CD4-positive, alpha-beta T cell treated with Interleukin-4 for 4 hours (primary cell): ENCODE data around the gene SLC35G6.
A peak's percentile ranks its signal among the peaks of the same experiment; 100 is the strongest.
"Not testable (repeated sequence)": the region's sequence is repeated elsewhere in the genome, so short reads cannot be mapped to it uniquely, and the experiment has no call there.

ENCODE experiments used
- DNase-seq: peaks from one replicate; pipeline ENCODE4 v3.0.0-alpha.2; 2020

The SLC35G6 gene

DNA sequence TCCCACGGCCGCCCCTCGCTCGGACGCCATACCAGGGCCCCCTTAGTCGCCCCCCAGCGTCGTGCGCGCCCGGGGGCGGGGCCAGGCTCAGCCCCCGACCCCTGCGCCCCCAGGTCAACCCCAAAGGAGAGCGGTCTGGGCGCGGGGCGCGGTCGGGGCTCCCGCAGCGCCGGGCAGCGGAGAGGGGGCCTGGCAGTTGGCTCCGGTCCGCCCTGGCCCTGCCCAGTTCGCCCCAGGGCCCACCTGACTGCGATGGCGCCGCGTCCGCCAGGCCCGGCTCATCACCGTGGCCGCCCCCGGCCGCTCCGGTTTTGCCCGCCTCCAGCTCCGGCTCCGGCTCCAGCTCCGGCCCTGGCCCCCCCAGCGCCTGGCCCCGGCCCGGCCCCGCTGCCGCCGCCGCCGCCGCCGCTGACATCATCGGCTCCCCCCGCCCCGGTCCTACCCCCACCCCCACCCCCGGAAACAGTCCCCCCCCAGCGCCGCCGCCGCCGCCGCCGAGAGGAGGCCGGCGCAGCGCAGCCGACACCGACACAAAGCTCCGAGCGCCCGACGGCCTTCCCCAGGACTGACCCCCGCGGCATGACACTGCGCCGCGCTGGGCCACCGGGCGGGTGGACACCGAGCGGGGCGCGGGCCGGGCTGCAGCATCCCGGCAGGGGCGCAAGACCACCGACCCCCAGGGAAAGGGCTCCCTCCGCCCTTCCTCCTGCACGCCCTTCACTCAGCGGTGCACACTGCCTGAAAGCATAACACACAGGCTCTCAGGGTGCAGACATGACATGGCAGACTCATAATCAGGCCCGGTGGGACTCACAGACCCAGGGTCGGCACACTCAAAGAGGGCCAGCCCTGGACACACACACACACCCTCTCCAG, 1.8 kb upstream of the SLC35G6 start, which contains the start of gene ZBTB4:
TSS of gene ZBTB4 (minus strand) at position 419 of the 876 bp plus-strand sequence. CDS start 12,830 bp downstream, outside the sequence.
- DNase-seq = peak; percentile 57

DNA sequence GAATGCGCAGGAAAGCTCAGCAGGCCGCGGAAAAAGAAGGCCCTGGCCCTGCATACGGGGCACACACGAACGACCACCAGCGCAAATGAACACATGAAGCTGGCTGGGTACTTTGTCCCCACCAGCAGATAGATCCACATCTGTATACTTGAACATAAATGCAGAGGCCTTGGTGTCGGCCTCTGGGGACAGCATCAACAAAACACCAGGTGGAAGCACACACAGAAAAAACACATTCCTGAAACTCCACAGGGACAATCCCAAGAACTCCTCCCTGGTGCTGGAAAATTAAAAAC, 1.2 kb upstream of the SLC35G6 start:
- DNase-seq = no peak

DNA sequence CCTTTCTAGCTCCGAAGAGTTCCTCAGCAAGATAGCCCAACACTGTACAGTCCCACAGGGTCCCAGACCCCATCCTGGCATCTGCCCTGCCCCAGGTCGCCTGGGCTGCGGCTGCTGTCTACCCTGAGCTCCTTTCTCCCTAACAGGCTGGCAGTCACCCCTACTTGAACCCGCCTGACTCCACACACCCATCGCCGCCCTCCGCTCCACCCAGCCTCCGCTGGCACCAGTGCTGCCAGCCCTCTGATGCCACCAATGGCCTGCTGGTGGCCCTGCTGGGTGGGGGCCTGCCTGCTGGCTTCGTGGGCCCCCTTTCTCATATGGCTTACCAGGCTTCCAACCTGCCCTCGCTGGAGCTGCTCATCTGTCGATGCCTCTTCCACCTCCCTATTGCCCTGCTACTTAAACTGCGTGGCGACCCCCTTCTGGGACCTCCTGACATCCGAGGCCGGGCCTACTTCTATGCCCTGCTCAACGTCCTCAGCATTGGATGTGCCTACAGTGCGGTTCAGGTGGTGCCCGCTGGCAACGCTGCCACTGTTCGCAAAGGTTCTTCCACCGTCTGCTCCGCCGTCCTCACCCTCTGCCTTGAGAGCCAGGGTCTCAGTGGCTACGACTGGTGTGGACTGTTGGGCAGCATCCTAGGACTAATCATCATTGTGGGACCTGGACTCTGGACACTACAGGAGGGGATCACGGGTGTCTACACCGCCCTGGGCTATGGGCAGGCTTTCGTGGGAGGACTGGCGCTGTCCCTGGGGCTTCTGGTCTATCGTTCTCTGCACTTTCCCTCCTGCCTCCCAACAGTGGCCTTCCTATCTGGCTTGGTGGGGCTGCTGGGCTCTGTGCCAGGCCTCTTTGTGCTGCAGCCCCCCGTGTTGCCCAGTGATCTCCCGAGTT, 846 bp downstream of the SLC35G6 start:
- DNase-seq = not testable (repeated sequence)

DNA sequence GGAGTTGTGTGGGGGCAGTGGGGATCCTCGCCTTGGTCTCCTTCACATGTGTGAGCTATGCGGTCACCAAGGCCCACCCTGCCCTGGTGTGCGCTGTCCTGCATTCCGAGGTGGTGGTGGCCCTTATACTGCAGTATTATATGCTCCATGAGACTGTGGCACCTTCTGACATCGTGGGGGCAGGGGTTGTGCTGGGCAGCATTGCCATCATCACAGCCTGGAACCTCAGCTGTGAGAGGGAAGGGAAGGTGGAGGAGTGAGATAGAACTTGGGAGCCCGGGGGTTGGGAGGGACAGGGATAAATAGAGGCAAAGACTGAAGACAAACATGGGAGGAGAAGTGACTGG, 1.5 kb downstream of the SLC35G6 start:
- DNase-seq = not testable (repeated sequence)

DNA sequence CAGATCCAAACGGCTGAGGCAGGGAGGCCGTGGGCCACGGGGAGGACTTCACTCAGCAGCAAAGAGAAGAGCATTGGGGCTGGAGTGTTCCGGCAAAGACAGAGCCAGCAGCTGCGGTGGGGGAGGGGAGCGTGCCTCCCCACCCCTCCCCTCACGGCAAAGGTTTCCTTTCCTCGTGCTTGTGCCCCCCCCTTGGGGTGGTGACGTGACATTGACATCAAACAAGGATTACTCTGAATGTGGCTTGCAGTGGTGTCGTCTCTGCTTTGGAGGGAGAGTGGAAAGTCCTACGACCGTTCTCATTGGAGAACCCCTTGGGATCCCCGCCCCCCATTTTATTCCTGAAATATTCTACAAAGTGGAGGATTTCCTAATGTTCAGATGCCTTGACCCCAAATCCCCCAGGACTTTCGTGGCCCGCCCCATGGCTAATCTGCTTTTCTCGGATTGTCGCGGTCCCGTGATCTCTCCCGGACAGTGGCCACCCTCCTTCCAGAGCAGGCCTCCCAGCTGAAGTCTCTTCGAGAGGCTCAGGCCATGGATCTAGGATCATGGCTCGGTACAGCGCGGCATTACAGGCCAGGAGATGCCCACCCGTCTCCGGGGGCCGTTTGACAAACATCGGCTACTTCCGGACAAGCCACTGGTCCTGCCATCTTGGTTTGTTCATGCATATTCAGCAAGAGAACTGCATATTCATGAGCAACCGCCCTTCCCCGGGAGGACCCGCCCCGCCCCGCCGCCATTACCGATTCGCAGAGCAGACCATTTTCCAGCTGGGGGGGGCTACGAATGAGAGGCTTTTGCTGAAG, 2.2 kb downstream of the SLC35G6 start:
- peak; percentile 95 for DNase-seq

DNA sequence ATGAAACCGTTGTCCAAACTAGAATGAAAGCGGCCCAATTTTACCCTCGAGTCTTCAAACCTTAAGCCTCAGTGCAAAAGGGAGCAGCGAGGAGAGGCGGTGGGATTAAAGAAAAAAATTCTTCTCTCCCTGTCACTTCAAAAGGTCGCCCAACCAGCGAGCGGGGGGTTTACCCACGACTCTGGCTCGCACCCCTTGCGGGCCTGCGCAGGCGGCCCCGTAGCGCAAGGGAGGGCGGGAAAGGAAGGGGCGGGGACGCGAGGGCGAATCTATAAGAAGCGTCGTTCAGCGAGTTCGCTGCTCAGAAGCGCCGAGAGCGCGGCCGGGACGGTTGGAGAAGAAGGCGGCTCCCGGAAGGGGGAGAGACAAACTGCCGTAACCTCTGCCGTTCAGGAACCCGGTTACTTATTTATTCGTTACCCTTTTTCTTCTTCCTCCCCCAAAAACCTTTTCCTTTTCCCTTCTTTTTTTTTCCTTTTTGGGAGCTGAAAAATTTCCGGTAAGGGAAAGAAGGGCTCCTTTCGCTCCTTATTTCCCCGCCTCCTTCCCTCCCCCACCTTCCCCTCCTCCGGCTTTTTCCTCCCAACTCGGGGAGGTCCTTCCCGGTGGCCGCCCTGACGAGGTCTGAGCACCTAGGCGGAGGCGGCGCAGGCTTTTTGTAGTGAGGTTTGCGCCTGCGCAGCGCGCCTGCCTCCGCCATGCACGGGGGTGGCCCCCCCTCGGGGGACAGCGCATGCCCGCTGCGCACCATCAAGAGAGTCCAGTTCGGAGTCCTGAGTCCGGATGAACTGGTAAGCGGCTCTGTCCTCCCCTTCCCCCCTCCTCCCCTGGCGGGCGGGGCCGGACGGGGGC, 3.0 kb downstream of the SLC35G6 start, which contains the start of gene POLR2A:
TSS of gene POLR2A (plus strand) at position 300 of the 852 bp plus-strand sequence.
- peak; percentile 98 for DNase-seq

DNA sequence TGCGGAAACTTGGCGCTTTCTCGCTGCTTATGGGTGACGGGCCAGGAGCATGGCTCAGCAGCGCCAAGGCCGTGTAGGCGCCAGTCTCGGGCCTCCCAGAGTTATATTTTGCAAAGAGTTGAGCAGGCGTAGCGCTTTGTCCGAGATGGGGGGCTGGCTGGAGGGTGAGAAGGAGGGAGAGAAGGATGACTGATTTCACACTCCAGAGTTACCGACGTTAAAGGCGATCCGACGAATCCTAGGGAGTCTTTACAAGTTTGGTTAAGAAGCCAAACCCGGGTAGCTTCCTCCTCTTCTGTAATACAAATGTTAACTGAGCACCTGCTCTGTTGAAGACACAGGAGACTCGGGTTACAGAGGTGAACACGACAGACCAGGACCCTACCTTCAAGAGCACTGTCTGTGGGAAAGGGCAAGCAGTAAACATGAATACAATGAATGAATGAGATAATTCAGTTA, 3.7 kb downstream of the SLC35G6 start:
- no peak for DNase-seq

DNA sequence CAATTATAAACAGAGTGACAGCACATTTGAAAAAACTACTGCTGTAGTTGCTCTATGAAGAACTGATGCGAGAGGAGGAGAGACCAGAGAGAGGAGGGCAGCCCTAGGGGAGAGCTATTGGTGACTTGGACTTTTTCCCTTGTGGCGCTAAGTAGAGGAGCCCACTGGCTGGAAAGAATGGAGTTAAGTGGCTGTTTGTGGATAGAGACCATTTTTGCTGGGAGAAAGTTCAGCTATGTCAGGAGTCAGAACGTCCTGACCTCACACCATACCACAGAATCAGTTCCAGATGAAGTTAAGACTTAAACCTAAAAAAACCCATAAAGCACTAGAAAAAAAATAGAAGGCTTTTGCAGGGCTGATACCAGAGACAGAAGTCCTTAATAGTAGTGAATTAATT, 4.9 kb downstream of the SLC35G6 start:
- DNase-seq = no peak

DNA sequence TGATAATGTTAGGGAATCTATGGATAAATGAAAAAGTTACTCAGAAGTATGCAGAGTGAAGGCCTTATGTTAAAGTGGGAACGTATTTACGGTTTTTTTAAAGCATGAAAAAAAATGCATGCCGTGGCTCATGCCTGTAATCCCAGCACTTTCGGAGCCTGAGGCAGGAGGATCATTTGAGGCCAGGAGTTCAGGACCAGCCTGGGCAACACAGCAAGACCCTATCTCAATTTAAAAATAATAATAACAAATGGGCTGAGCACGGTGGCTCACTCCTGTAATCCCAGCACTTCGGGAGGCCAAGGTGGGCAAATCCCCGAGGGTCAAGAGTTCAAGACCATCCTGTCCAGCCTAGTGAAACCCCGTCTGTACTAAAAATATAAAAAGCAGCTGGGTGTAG, 8.9 kb downstream of the SLC35G6 start:
- DNase-seq = no peak

DNA sequence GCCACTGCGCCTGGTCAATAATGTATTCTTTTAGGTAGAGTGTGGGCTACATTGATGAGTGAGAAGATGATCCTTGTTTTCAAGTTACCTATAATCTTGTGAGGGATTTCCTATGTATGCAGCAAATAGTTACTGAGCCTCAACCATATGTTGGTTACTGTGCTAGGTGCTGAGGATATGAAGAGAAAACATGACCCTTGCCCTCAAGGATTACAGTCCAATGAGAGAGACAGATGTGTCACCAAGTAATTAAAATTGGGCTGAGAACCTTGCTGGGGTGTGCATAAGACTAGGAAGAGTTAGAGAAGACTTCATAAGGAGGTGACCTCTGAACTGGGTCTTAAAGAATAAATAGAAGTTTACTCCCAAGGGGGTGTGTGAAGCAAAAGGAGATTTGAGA, 10.3 kb downstream of the SLC35G6 start:
- DNase-seq = no peak

DNA sequence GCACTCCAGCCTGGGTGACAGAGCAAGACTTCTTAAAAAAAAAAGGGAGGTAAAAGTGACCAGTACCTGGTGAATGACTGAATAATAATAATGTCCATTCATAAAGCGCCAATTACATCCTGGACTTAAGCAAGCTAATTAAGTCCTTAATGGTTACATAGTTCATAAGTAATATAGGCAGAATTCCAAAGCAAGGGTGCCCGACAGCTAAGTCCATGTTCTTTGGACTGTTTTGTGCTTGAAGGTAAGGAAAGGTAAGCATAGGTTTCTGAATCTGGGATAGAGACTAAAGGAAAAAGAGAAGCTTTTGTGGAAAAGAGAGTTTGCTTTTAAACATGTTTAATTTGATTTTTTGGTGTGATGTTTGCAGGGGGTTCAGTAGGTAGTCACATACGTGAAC, 12.7 kb downstream of the SLC35G6 start:
- no peak for DNase-seq

DNA sequence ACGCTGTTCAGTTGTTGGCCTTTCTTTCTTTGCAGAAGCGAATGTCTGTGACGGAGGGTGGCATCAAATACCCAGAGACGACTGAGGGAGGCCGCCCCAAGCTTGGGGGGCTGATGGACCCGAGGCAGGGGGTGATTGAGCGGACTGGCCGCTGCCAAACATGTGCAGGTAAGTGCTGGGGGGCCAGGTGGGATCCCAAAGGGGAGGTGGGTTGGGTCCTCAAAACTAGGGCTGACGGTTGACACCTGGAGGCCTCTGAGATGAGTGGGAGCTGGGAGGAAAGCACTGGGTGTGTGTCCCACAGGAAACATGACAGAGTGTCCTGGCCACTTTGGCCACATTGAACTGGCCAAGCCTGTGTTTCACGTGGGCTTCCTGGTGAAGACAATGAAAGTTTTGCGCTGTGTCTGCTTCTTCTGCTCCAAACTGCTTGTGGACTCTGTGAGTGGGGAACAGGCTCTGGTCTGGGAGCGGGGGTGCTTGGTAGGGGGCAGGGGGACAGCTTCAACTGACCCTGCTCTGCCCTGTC, 14.7 kb downstream of the SLC35G6 start:
- no peak for DNase-seq

DNA sequence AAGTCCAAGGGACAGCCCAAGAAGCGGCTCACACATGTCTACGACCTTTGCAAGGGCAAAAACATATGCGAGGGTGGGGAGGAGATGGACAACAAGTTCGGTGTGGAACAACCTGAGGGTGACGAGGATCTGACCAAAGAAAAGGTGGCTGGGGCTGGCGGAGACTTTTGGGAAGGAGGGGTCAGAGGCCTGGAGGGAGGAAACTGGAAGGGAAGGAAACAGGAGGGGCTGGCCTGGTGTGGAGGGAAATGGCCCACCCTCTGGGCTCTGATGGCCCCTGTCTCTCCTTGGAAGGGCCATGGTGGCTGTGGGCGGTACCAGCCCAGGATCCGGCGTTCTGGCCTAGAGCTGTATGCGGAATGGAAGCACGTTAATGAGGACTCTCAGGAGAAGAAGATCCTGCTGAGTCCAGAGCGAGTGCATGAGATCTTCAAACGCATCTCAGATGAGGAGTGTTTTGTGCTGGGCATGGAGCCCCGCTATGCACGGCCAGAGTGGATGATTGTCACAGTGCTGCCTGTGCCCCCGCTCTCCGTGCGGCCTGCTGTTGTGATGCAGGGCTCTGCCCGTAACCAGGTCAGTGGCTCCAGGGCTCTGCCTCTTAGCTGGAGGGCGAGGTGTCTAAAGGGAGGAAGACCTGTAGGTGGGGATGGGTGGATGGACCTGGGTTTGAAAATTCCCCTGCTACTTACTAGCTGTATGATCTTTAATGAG, 15.4 kb downstream of the SLC35G6 start:
- no peak for DNase-seq

DNA sequence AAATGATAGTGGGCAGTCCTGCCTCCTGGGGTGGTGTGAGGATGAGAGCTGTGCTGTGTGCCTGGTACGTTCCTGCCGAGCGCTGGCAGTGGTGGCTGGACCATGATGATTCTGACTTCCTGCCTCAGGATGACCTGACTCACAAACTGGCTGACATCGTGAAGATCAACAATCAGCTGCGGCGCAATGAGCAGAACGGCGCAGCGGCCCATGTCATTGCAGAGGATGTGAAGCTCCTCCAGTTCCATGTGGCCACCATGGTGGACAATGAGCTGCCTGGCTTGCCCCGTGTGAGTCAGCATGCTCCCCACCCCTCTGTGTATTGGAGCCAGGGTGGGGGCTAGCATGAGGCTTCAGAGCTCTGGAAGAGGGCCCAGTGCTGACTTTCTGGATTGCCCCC, 16.0 kb downstream of the SLC35G6 start:
- no peak for DNase-seq

DNA sequence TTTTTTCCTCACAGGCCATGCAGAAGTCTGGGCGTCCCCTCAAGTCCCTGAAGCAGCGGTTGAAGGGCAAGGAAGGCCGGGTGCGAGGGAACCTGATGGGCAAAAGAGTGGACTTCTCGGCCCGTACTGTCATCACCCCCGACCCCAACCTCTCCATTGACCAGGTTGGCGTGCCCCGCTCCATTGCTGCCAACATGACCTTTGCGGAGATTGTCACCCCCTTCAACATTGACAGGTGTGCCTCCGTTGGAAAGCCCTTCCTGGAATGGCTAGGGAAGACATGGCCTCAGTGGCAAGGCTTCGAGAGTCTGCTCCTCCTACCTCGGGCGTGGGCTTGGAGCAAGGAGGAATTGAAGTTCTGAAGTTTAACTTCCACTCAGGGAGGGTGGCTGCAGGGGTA, 16.4 kb downstream of the SLC35G6 start:
- DNase-seq = no peak

DNA sequence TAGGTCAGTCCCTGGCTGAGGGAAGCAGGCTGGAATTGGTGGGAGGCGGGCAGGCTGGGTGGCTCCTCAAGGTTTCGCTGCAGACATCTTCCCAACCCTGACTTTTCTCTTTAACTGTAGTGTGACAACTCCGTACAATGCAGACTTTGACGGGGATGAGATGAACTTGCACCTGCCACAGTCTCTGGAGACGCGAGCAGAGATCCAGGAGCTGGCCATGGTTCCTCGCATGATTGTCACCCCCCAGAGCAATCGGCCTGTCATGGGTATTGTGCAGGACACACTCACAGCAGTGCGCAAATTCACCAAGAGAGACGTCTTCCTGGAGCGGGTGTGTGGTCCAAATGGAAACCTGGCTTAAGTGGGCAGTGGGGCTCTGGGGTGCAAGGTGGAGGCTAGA, 17.9 kb downstream of the SLC35G6 start:
- no peak for DNase-seq

DNA sequence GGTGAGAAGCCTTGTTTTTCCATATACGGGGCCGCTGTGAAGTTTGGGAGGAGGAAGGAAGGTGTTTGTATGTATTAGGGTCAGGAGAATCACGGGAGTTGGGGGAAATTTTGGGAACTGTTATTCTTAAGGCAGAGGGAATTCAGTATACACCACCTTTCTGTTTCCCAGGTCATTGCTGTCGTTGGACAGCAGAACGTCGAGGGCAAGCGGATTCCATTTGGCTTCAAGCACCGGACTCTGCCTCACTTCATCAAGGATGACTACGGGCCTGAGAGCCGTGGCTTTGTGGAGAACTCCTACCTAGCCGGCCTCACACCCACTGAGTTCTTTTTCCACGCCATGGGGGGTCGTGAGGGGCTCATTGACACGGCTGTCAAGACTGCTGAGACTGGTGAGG, 20.5 kb downstream of the SLC35G6 start:
- no peak for DNase-seq

DNA sequence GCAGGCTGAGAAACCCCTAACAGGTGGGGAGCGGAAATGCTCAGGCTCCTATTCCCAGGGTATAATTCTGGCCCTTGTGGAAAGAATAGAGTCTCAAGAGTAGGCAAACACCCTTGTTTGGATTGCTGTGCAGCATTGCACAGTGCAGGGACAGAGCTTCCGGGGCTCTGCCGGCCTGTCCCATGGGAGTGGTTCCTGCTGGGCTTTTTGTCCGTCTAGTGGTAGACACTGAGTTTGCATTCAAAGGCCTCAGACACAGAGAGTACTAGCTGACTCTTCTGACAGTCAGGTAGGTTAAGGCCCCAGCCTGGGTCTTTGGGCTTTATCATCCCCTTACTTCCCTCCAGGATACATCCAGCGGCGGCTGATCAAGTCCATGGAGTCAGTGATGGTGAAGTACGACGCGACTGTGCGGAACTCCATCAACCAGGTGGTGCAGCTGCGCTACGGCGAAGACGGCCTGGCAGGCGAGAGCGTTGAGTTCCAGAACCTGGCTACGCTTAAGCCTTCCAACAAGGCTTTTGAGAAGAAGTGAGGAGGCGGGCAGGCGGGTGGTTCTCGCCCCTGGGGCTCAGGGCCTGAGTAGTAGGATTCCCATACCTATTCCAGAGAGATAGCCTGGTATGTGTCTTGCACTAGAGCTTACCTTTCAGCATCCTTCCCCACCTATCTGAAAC, 21.1 kb downstream of the SLC35G6 start:
- DNase-seq = no peak

DNA sequence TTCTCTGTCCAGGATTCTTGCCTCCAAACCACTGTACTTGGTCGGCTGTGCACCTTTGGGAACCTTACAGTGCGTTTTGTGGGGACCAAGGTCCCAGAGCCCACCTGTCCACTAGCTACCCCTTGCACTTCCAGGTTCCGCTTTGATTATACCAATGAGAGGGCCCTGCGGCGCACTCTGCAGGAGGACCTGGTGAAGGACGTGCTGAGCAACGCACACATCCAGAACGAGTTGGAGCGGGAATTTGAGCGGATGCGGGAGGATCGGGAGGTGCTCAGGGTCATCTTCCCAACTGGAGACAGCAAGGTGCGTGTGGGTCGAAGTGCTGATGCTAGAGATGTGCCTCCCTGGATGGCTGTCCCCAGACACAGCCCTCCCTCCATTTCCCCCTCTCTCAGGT, 21.7 kb downstream of the SLC35G6 start:
- no peak for DNase-seq

DNA sequence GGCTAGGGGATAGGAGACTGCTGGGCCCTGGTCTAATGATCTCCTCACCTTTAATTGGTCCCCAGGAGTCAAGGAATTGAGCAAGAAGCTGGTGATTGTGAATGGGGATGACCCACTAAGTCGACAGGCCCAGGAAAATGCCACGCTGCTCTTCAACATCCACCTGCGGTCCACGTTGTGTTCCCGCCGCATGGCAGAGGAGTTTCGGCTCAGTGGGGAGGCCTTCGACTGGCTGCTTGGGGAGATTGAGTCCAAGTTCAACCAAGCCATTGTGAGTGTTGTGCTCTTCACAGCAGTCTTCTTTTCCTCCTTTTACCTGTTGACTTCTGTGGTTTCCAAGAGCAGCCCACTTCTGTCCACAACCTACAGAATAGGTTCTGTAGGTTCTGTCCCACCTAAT, 22.3 kb downstream of the SLC35G6 start:
- no peak for DNase-seq

DNA sequence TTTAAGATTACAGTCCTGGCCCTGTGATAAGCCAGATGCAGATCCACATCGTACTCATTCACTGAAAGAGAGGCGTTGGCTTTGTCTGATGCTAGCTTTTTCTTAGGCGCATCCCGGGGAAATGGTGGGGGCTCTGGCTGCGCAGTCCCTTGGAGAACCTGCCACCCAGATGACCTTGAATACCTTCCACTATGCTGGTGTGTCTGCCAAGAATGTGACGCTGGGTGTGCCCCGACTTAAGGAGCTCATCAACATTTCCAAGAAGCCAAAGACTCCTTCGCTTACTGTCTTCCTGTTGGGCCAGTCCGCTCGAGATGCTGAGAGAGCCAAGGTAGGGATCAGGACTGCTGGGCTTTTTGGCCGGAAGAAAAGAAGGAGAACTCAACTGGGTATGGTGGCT, 26.9 kb downstream of the SLC35G6 start:
- no peak for DNase-seq
